HEK293T (cell line): Measurements from ENCODE around the gene ANKRD65.
A peak's percentile ranks its signal among the peaks of the same experiment; 100 is the strongest.
"Not testable (repeated sequence)": the region's sequence is repeated elsewhere in the genome, so short reads cannot be mapped to it uniquely, and the experiment has no call there.

Experiments
- CTCF ChIA-PET: fragments of 350-600 bp; formaldehyde crosslinking; extraction: SDS; loops from one replicate; lab custom pipeline; 2021; ENCODE audit warnings: antibody characterized with exemption, inconsistent platforms; lab: Yijun Ruan, JAX
- POLR2A ChIA-PET: fragments of 350-600 bp; formaldehyde crosslinking; extraction: SDS; loops from one replicate; lab custom pipeline; 2020; ENCODE audit warnings: antibody characterized with exemption, inconsistent platforms; lab: Yijun Ruan, JAX
- DNase-seq: peaks from one replicate; pipeline ENCODE4 v3.0.0; 2012; ENCODE audit warnings: mixed read lengths; ENCODE audit errors: extremely low spot score
- ARNT ChIP-seq: fragments of 450-650 bp; IDR thresholded peaks from 2 replicates; pipeline ENCODE4 v1.6.1; 2017; ENCODE audit warnings: mild to moderate bottlenecking
- BHLHE40 ChIP-seq: fragments of 450-650 bp; IDR thresholded peaks from 2 replicates; pipeline ENCODE4 v1.6.1; 2016; ENCODE audit warnings: mild to moderate bottlenecking, moderate library complexity, borderline replicate concordance
- CTBP1 ChIP-seq: fragments of 450-650 bp; IDR thresholded peaks from 2 replicates; pipeline ENCODE4 v1.6.1; 2016; ENCODE audit warnings: borderline replicate concordance
- ELF4 ChIP-seq: fragments of 450-650 bp; IDR thresholded peaks from 2 replicates; pipeline ENCODE4 v1.6.1; 2017; ENCODE audit warnings: antibody characterized with exemption
- FOXA1 ChIP-seq: fragments of 450-650 bp; IDR thresholded peaks from 2 replicates; pipeline ENCODE4 v1.6.1; 2016; ENCODE audit warnings: mild to moderate bottlenecking
- FOXK2 ChIP-seq: fragments of 450-650 bp; IDR thresholded peaks from 2 replicates; pipeline ENCODE4 v1.6.1; 2016; ENCODE audit warnings: mild to moderate bottlenecking
- FOXM1 ChIP-seq: fragments of 450-650 bp; IDR thresholded peaks from 2 replicates; pipeline ENCODE4 v1.6.1; 2017; ENCODE audit warnings: mild to moderate bottlenecking, borderline replicate concordance
- HDGF ChIP-seq: fragments of 450-650 bp; IDR thresholded peaks from 2 replicates; pipeline ENCODE4 v1.6.1; 2017; ENCODE audit warnings: antibody characterized with exemption, borderline replicate concordance
- L3MBTL2 ChIP-seq: fragments of 450-650 bp; conservative IDR thresholded peaks from 2 replicates; pipeline ENCODE4 v1.6.1; 2016; ENCODE audit warnings: mild to moderate bottlenecking
- LEF1 ChIP-seq: fragments of 450-650 bp; IDR thresholded peaks from 2 replicates; pipeline ENCODE4 v1.6.1; 2017; ENCODE audit warnings: mild to moderate bottlenecking, borderline replicate concordance
- NFRKB ChIP-seq: fragments of 450-650 bp; IDR thresholded peaks from 2 replicates; pipeline ENCODE4 v1.6.1; 2016; ENCODE audit warnings: mild to moderate bottlenecking, moderate library complexity
- SP1 ChIP-seq: fragments of 450-650 bp; IDR thresholded peaks from 2 replicates; pipeline ENCODE4 v1.6.1; 2017
- SUZ12 ChIP-seq: fragments of 450-650 bp; IDR thresholded peaks from 2 replicates; pipeline ENCODE4 v1.6.1; 2016; ENCODE audit warnings: mild to moderate bottlenecking
- TARDBP ChIP-seq: fragments of 450-650 bp; IDR thresholded peaks from 2 replicates; pipeline ENCODE4 v1.6.1; 2016
- ZNF384 ChIP-seq: fragments of 450-650 bp; IDR thresholded peaks from 2 replicates; pipeline ENCODE4 v1.6.1; 2016
- TF ChIP-seq, protein P1 (sequence below): fragments of 450-650 bp; IDR thresholded peaks from 2 replicates; pipeline ENCODE4 v1.6.1; 2016

The ANKRD65 gene

GRCh38 chr1:1373815-1374588 is 47.1 kb downstream of the ANKRD65 start:
- TF ChIP-seq SUZ12 (no peak), NFRKB (no peak), ARNT (no peak), ZNF384 (no peak), CTBP1 (no peak), HDGF (no peak), FOXK2 (no peak), FOXM1 (no peak), LEF1 (no peak), ELF4 (no peak), L3MBTL2 (no peak), SP1 (no peak)
- ChIA-PET POLR2A (interaction anchor here (0.9 to 6.5 kb wide), 6 partner anchors 8 to 131 kb away, joined by 3 to 54 read pairs (median 8); partner anchors contain the start of genes CCNL2, MRPL20 and MXRA8), CTCF (no interaction called here)

GRCh38 chr1:1373051-1373814 is 47.8 kb downstream of the ANKRD65 start:
- no peak for DNase-seq
- no peak for TF ChIP-seq ELF4
- no peak for TF ChIP-seq HDGF
- TF ChIP-seq L3MBTL2: no peak
- CTCF ChIA-PET: no interaction called here
- POLR2A ChIA-PET: interaction anchor here (4.2 kb wide), 1 partner anchor 20 kb away, joined by 28 read pairs; no protein-coding TSS in a partner anchor

More at GRCh38 chr1:1373815-1374588, 47.1 kb downstream of the ANKRD65 start:
- DNase-seq: no peak

- ChIA-PET CTCF (interaction anchor here (0.6 to 1.3 kb wide), 5 partner anchors 15 to 777 kb away, joined by 3 to 4 read pairs (median 3); partner anchors contain the start of gene CCNL2), POLR2A (interaction anchor here (2.8 kb wide), 1 partner anchor 19 kb away, joined by 17 read pairs; no protein-coding TSS in a partner anchor)
- TF ChIP-seq FOXK2: no peak
- no peak for TF ChIP-seq NFRKB
- TF ChIP-seq, protein P1, sequence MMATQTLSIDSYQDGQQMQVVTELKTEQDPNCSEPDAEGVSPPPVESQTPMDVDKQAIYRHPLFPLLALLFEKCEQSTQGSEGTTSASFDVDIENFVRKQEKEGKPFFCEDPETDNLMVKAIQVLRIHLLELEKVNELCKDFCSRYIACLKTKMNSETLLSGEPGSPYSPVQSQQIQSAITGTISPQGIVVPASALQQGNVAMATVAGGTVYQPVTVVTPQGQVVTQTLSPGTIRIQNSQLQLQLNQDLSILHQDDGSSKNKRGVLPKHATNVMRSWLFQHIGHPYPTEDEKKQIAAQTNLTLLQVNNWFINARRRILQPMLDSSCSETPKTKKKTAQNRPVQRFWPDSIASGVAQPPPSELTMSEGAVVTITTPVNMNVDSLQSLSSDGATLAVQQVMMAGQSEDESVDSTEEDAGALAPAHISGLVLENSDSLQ: no peak
- no peak for TF ChIP-seq ZNF384
- no peak for TF ChIP-seq LEF1
- TF ChIP-seq BHLHE40: no peak
- TF ChIP-seq L3MBTL2: no peak
- no peak for TF ChIP-seq ELF4
- TF ChIP-seq TARDBP: no peak
- TF ChIP-seq HDGF: no peak
- no peak for TF ChIP-seq SP1
- TF ChIP-seq FOXA1: no peak
- no peak for TF ChIP-seq SUZ12
- TF ChIP-seq FOXM1: no peak
- TF ChIP-seq ARNT: no peak
- peak; percentile 78 for DNase-seq
Measured at GRCh38 chr1:1371746-1372711, 49.0 kb downstream of the ANKRD65 start.

- CTCF ChIA-PET: interaction anchor here (0.6 to 1.3 kb wide), 4 partner anchors 14 to 778 kb away, joined by 3 to 4 read pairs (median 3); no protein-coding TSS in a partner anchor
- TF ChIP-seq L3MBTL2 (no peak), HDGF (no peak), ELF4 (no peak), ARNT (no peak), SP1 (no peak), NFRKB (no peak), FOXA1 (no peak), FOXM1 (no peak), CTBP1 (no peak), SUZ12 (no peak), FOXK2 (no peak), BHLHE40 (no peak), LEF1 (no peak), ZNF384 (no peak), TARDBP (no peak)
- TF ChIP-seq, protein P1: no peak
- no peak for DNase-seq
- POLR2A ChIA-PET: interaction anchor here (2.8 kb wide), 1 partner anchor 19 kb away, joined by 17 read pairs; no protein-coding TSS in a partner anchor
Measured at GRCh38 chr1:1371364-1371745, 49.7 kb downstream of the ANKRD65 start.

- CTCF ChIA-PET: interaction anchor here (1.2 kb wide), 1 partner anchor 17 kb away, joined by 3 read pairs; no protein-coding TSS in a partner anchor
- no peak for DNase-seq
- POLR2A ChIA-PET: interaction anchor here (2.8 kb wide), 1 partner anchor 18 kb away, joined by 17 read pairs; no protein-coding TSS in a partner anchor
- no peak for TF ChIP-seq SP1
- TF ChIP-seq NFRKB: no peak
- TF ChIP-seq FOXK2: no peak
Measured at GRCh38 chr1:1370771-1371300, 50.2 kb downstream of the ANKRD65 start.

- POLR2A ChIA-PET: interaction anchor here (2.8 kb wide), 1 partner anchor 17 kb away, joined by 17 read pairs; no protein-coding TSS in a partner anchor
- CTCF ChIA-PET, DNase-seq: not testable (repeated sequence)
Measured at GRCh38 chr1:1370094-1370493, 51.0 kb downstream of the ANKRD65 start.
